Transverse colon (tissue), 4 donors: ENCODE data around the gene FBXL19. TPM values are rescaled to one million over a fixed set of nuclear protein-coding genes. Genes with fewer than 3 reads are reported as not detected.
"Not testable (repeated sequence)": the region's sequence is repeated elsewhere in the genome, so short reads cannot be mapped to it uniquely, and the experiment has no call there.

ENCODE experiments used
- DNase-seq: peaks from one replicate; pipeline ENCODE4 v3.0.0-alpha.2; 2019
- H3K27ac ChIP-seq, 4 donors: fragments of 200-600 bp; sonication (generic); 2 replicates each; pipeline ENCODE4 v1.5.1; 2016 to 2018; ENCODE audit warnings: inconsistent platforms in 4 of 4
- H3K27me3 ChIP-seq: fragments of 200-600 bp; sonication (generic); 2 replicates; pipeline ENCODE4 v1.5.1; 2017; ENCODE audit warnings: inconsistent platforms
- H3K36me3 ChIP-seq, 4 donors: fragments of 200-600 bp; sonication (generic); 2 replicates each; pipeline ENCODE4 v1.5.1; 2017 to 2019; ENCODE audit warnings: inconsistent platforms in 4 of 4
- H3K4me1 ChIP-seq, 4 donors: fragments of 200-600 bp; sonication (generic); 2 replicates each; pipeline ENCODE4 v1.5.1; 2017 to 2020; ENCODE audit warnings: inconsistent platforms in 4 of 4
- H3K4me3 ChIP-seq, 4 donors: fragments of 200-600 bp; sonication (generic); 1 replicate in 1 of 4; 2 replicates in 3 of 4; pipeline versions ENCODE4 v1.5.1 to v1.6.1; 2017 to 2019; ENCODE audit warnings: inconsistent platforms in 4 of 4
- H3K9me3 ChIP-seq, 2 donors: fragments of 200-600 bp; sonication (generic); 2 replicates each; pipeline ENCODE4 v1.5.1; 2017 to 2019; ENCODE audit warnings: inconsistent platforms in 2 of 2
- EP300 ChIP-seq: sonication (generic); formaldehyde crosslinking; IDR thresholded peaks from one replicate; pipeline ENCODE4 v1.6.1; 2017; ENCODE audit warnings: antibody characterized with exemption, low read depth
- POLR2A ChIP-seq: fragments of 450-650 bp; IDR thresholded peaks from one replicate; pipeline ENCODE4 v1.6.1; 2016; ENCODE audit warnings: antibody characterized with exemption, mild to moderate bottlenecking, moderate library complexity
- POLR2AphosphoS5 ChIP-seq, 3 donors: sonication (generic); formaldehyde crosslinking; IDR thresholded peaks; one replicate each; pipeline ENCODE4 v1.6.1; 2016; ENCODE audit warnings: antibody characterized with exemption in 3 of 3
- WGBS, 2 donors: methylation state at CpG; one replicate each; pipeline ENCODE4 v1.1.5; 2018; ENCODE audit warnings: low coverage in 1 of 2; 5-methylcytosine and 5-hydroxymethylcytosine counted together
- in situ Hi-C, 4 donors: fragments of 200-750 bp; cut with MboI; loops; one replicate each; pipeline versions ENCODE4 v1.15.0 to v1.15.1; 2017; ENCODE audit warnings: low sequenced_read_pairs in 3 of 4, low pct_ligation_motif_present in 1 of 4, low pct_unique_long_range_greater_than_20kb in 1 of 4
- intact Hi-C: fragments of 100-400 bp; cut with DNase I; formaldehyde crosslinking; loops from one replicate; pipeline ENCODE4 v1.15.1; 2023; ENCODE audit warnings: low total_unique reads
- total RNA-seq, 4 donors: library from RNA; depleted of rRNA; stranded (reverse); fragments of >200 nt; gene quantifications; one replicate each; pipeline ENCODE4 v1.1.0, GENCODE V29; 2016
- TF ChIP-seq, protein P1 (sequence below), 5 experiments: fragments of 200-600 bp in 3 of 5; fragments of 450-650 bp in 2 of 5; sonication (generic) in 3 of 5; IDR thresholded peaks; 1 replicate in 2 of 5; 2 replicates in 3 of 5; pipeline ENCODE4 v1.5.1; 2016 to 2017; ENCODE audit warnings: antibody characterized with exemption in 5 of 5, inconsistent platforms in 3 of 5, mild to moderate bottlenecking in 2 of 5, moderate library complexity in 1 of 5

The FBXL19 gene
- total RNA-seq, 4 donors from 2014 or later = 19.3 to 45.3 (median 20.3) TPM

GRCh38 chr16:30934827-30935557 lies 11.6 kb downstream of the FBXL19 start:
- intact Hi-C loops (no loop called here), in situ Hi-C loops (no loop called here)
- Histone ChIP-seq H3K4me3 (no peak overlapping the region), H3K36me3 (peaks cover 0 to 10% (median 0%) of the 10 kb centered on the region in 4 donors), H3K27ac (no peak overlapping the region), H3K27me3 (no peaks in the 10 kb centered on the region), H3K4me1 (no peaks in the 10 kb centered on the region), H3K9me3 (no peaks in the 10 kb centered on the region)
- TF ChIP-seq, protein P1, sequence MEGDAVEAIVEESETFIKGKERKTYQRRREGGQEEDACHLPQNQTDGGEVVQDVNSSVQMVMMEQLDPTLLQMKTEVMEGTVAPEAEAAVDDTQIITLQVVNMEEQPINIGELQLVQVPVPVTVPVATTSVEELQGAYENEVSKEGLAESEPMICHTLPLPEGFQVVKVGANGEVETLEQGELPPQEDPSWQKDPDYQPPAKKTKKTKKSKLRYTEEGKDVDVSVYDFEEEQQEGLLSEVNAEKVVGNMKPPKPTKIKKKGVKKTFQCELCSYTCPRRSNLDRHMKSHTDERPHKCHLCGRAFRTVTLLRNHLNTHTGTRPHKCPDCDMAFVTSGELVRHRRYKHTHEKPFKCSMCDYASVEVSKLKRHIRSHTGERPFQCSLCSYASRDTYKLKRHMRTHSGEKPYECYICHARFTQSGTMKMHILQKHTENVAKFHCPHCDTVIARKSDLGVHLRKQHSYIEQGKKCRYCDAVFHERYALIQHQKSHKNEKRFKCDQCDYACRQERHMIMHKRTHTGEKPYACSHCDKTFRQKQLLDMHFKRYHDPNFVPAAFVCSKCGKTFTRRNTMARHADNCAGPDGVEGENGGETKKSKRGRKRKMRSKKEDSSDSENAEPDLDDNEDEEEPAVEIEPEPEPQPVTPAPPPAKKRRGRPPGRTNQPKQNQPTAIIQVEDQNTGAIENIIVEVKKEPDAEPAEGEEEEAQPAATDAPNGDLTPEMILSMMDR (IDR thresholded peaks at IDR 0.05) = peak; percentile 30 to 42 (median 40)
- no peak for TF ChIP-seq POLR2A
- DNase-seq = peak; percentile 49
- 51 to 65% methylated on average over 9 to 12 of the region's 12 CpGs for WGBS, 2 donors

GRCh38 chr16:30937692-30938091 lies 14.3 kb downstream of the FBXL19 start:
- H3K9me3 ChIP-seq = no peaks in the 10 kb centered on the region
- H3K27me3 ChIP-seq = no peaks in the 10 kb centered on the region
- H3K36me3 ChIP-seq = peaks cover 0 to 4% (median 0%) of the 10 kb centered on the region in 4 donors
- H3K4me3 ChIP-seq = no peak overlapping the region
- H3K27ac ChIP-seq = peak overlapping the region in 2 of 4 donors; percentile 9 to 47
- WGBS, 2 donors = 20 to 56% methylated on average over 1 to 5 of the region's 5 CpGs
- H3K4me1 ChIP-seq = peaks cover 4 to 15% (median 10%) of the 10 kb centered on the region in 4 donors
- TF ChIP-seq POLR2AphosphoS5 (IDR thresholded peaks at IDR 0.05) (no peak), POLR2A (no peak)
- in situ Hi-C loops (no loop called here), intact Hi-C loops (no loop called here)
- no peak for DNase-seq

DNA sequence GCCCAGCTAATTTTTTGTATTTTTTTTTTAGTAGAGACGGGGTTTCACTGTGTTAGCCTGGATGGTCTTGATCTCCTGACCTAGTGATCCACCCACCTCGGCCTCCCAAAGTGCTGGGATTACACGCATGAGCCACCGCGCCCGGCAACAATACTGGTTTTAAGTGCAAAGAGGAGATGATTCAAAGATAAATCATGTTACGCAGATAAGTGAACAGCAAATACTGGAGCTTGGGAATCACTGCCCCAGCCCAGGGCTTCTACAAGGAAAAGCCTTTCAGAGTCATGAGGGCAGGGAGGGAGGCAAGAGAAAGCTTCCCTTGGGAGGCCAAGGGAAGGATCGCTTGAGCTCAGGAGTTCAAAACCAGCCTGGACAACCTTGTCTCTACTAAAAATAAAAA lies 16.2 kb downstream of the FBXL19 start:
- DNase-seq, in situ Hi-C loops, H3K27ac ChIP-seq, H3K9me3 ChIP-seq, H3K4me3 ChIP-seq, intact Hi-C loops, H3K27me3 ChIP-seq, H3K36me3 ChIP-seq: not testable (repeated sequence)
- 94 to 97% methylated on average over 6 to 8 of the region's 8 CpGs for WGBS, 2 donors
- H3K4me1 ChIP-seq = peaks cover 4 to 18% (median 11%) of the 10 kb centered on the region in 4 donors

- intact Hi-C loops = no loop called here
- in situ Hi-C loops = no loop called here
- Histone ChIP-seq H3K9me3 (no peaks in the 10 kb centered on the region), H3K4me1 (peaks cover 4 to 18% (median 11%) of the 10 kb centered on the region in 4 donors), H3K27ac (peak overlapping the region; percentile 59 to 67 (median 64)), H3K36me3 (peaks cover 0 to 13% (median 3%) of the 10 kb centered on the region in 4 donors), H3K4me3 (no peak overlapping the region), H3K27me3 (no peaks in the 10 kb centered on the region)
- TF ChIP-seq EP300 (no peak), POLR2AphosphoS5 (IDR thresholded peaks at IDR 0.05) (no peak), POLR2A (no peak)
- TF ChIP-seq, protein P1 (IDR thresholded peaks at IDR 0.05) = peak; percentile 80 to 92 (median 88)
- peak; percentile 87 for DNase-seq
- 17 to 40% methylated on average over 1 to 15 of the region's 15 CpGs for WGBS, 2 donors
These were observed 18.4 kb downstream of the FBXL19 start for GRCh38 chr16:30941600-30942425.

GRCh38 chr16:30942426-30942806 lies 19.0 kb downstream of the FBXL19 start:
- no peaks in the 10 kb centered on the region for H3K9me3 ChIP-seq
- no peak overlapping the region for H3K4me3 ChIP-seq
- intact Hi-C loops = no loop called here
- peaks cover 4 to 18% (median 11%) of the 10 kb centered on the region in 4 donors for H3K4me1 ChIP-seq
- TF ChIP-seq, protein P1 (IDR thresholded peaks at IDR 0.05) = no peak
- TF ChIP-seq POLR2AphosphoS5 (IDR thresholded peaks at IDR 0.05) (no peak), EP300 (no peak), POLR2A (no peak)
- H3K36me3 ChIP-seq = peaks cover 0 to 13% (median 3%) of the 10 kb centered on the region in 4 donors
- DNase-seq = no peak
- 48% methylated on average over 4 of the region's 4 CpGs; no CpG with 5 or more reads in 1 of the 2 donors for WGBS, 2 donors
- H3K27me3 ChIP-seq = no peaks in the 10 kb centered on the region
- in situ Hi-C loops = no loop called here
- peak overlapping the region; percentile 59 to 67 (median 64) for H3K27ac ChIP-seq
